Natural killer cell (primary cell): ENCODE measurements around the gene SMS. TPM values are rescaled to one million over a fixed set of nuclear protein-coding genes. Genes with fewer than 3 reads are reported as not detected.

Experiments
- ATAC-seq, 3 donors: fragments of 150-1000 bp in 2 of 3; fragments of 200-7000 bp in 1 of 3; cut with Tn5 transposase; 1 replicate in 1 of 3; 2 replicates in 2 of 3; pipeline ENCODE4 v1.10.0; 2021; ENCODE audit warnings: mild to moderate bottlenecking in 2 of 3, moderate library complexity in 2 of 3
- DNase-seq, 2 donors: peaks; one replicate each; pipeline versions ENCODE4 v3.0.0 to v3.0.0-alpha.2; 2013 to 2021; ENCODE audit warnings: mixed read lengths in 1 of 2
- H3K27ac ChIP-seq: one replicate; pipeline ENCODE4 v1.5.1; 2013; ENCODE audit warnings: mild to moderate bottlenecking, low read length
- H3K27me3 ChIP-seq: one replicate; pipeline ENCODE4 v1.6.1; 2013; ENCODE audit warnings: low read length; ENCODE audit not compliant: control insufficient read depth, insufficient read depth
- H3K36me3 ChIP-seq: one replicate; pipeline ENCODE4 v1.6.1; 2013; ENCODE audit warnings: low read length; ENCODE audit not compliant: control insufficient read depth, insufficient read depth
- H3K4me1 ChIP-seq: one replicate; pipeline ENCODE4 v1.6.1; 2013; ENCODE audit warnings: low read length; ENCODE audit not compliant: control insufficient read depth, insufficient read depth
- H3K4me3 ChIP-seq: one replicate; pipeline ENCODE4 v1.5.1; 2013; ENCODE audit warnings: low read length
- H3K9me3 ChIP-seq: one replicate; pipeline ENCODE4 v1.6.1; 2013; ENCODE audit warnings: low read length; ENCODE audit not compliant: control insufficient read depth, insufficient read depth
- H3K27ac Mint-ChIP-seq, 2 donors: one replicate each; pipeline ENCODE4 v1.8.0; 2022; ENCODE audit warnings: mild to moderate bottlenecking in 2 of 2, mixed read lengths in 2 of 2, moderate library complexity in 1 of 2
- H3K27me3 Mint-ChIP-seq, 2 donors: one replicate each; pipeline ENCODE4 v1.8.0; 2022; ENCODE audit warnings: low read depth in 2 of 2, mixed read lengths in 2 of 2
- H3K36me3 Mint-ChIP-seq: one replicate; pipeline ENCODE4 v1.8.0; 2022; ENCODE audit warnings: mixed read lengths
- H3K4me1 Mint-ChIP-seq, 2 donors: one replicate each; pipeline ENCODE4 v1.8.0; 2022; ENCODE audit warnings: mixed read lengths in 2 of 2
- H3K4me3 Mint-ChIP-seq: one replicate; pipeline ENCODE4 v1.8.0; 2022; ENCODE audit warnings: mild to moderate bottlenecking, moderate library complexity, mixed read lengths
- H3K9me3 Mint-ChIP-seq, 2 donors: one replicate each; pipeline ENCODE4 v1.8.0; 2022; ENCODE audit warnings: mixed read lengths in 2 of 2
- CTCF ChIP-seq: fragments of 200-600 bp; IDR thresholded peaks from one replicate; pipeline ENCODE4 v1.8.0; 2022; ENCODE audit warnings: antibody characterized with exemption
- WGBS: methylation state at CpG from one replicate; pipeline ENCODE4 v1.1.7; 2013; ENCODE audit warnings: missing lambda C conversion rate; ENCODE audit not compliant: insufficient coverage; 5-methylcytosine and 5-hydroxymethylcytosine counted together
- intact Hi-C: fragments of 100-400 bp; cut with micrococcal nuclease; formaldehyde crosslinking; loops from one replicate; pipeline ENCODE4 v1.14.2; 2022
- total RNA-seq, 4 donors: library from RNA; stranded (reverse); fragments of 120-200 nt in 1 of 4; gene quantifications; one replicate each; pipeline versions ENCODE4 v1.2.3 to v1.2.4, GENCODE V29; 2013 to 2022

SMS gene
- total RNA-seq, 3 donors from 2014 or later (not counting 1 experiment from before 2014, with no cell fraction given): 14.9 to 19.4 (median 18.6) TPM

- Mint-ChIP-seq H3K27me3 (no peaks in the 10 kb centered on the region), H3K9me3 (no peaks in the 10 kb centered on the region), H3K4me1 (peaks cover 0 to 8% of the 10 kb centered on the region in 2 donors), H3K27ac (no peak overlapping the region), H3K4me3 (no peak overlapping the region), H3K36me3 (no peaks in the 10 kb centered on the region)
- Histone ChIP-seq H3K4me1 (no peaks in the 10 kb centered on the region), H3K9me3 (no peaks in the 10 kb centered on the region), H3K27me3 (no peaks in the 10 kb centered on the region), H3K4me3 (no peak overlapping the region), H3K27ac (no peak overlapping the region), H3K36me3 (no peaks in the 10 kb centered on the region)
- DNase-seq (no peak), ATAC-seq (no peak)
- no peak for TF ChIP-seq CTCF
- intact Hi-C loops: no loop called here
- 79% methylated on average over 3 of the region's 3 CpGs for WGBS
Observed at GRCh38 chrX:21926116-21926515, 14.4 kb upstream of the SMS start.

GRCh38 chrX:21926527-21927278 is 13.8 kb upstream of the SMS start:
- ATAC-seq: no peak
- Histone ChIP-seq H3K9me3 (no peaks in the 10 kb centered on the region), H3K4me3 (no peak overlapping the region), H3K27ac (no peak overlapping the region), H3K27me3 (no peaks in the 10 kb centered on the region), H3K36me3 (no peaks in the 10 kb centered on the region), H3K4me1 (no peaks in the 10 kb centered on the region)
- DNase-seq: no peak
- H3K4me1 Mint-ChIP-seq: peaks cover 0 to 8% of the 10 kb centered on the region in 2 donors
- WGBS: 100% methylated on average over 1 of the region's 6 CpGs
- no peak overlapping the region for H3K27ac Mint-ChIP-seq
- no peaks in the 10 kb centered on the region for H3K9me3 Mint-ChIP-seq
- H3K36me3 Mint-ChIP-seq: no peaks in the 10 kb centered on the region
- intact Hi-C loops: no loop called here
- no peak for TF ChIP-seq CTCF
- no peak overlapping the region for H3K4me3 Mint-ChIP-seq
- H3K27me3 Mint-ChIP-seq: no peaks in the 10 kb centered on the region

- Mint-ChIP-seq H3K27ac (no peak overlapping the region), H3K4me1 (peaks cover 0 to 8% of the 10 kb centered on the region in 2 donors), H3K36me3 (no peaks in the 10 kb centered on the region), H3K27me3 (no peaks in the 10 kb centered on the region), H3K9me3 (no peaks in the 10 kb centered on the region), H3K4me3 (no peak overlapping the region)
- WGBS: 73% methylated on average over 4 of the region's 4 CpGs
- H3K27ac ChIP-seq: no peak overlapping the region
- DNase-seq (no peak), ATAC-seq (no peak)
- intact Hi-C loops: no loop called here
- H3K36me3 ChIP-seq: no peaks in the 10 kb centered on the region
- H3K9me3 ChIP-seq: no peaks in the 10 kb centered on the region
- no peak overlapping the region for H3K4me3 ChIP-seq
- TF ChIP-seq CTCF: no peak
- no peaks in the 10 kb centered on the region for H3K4me1 ChIP-seq
- H3K27me3 ChIP-seq: no peaks in the 10 kb centered on the region
Observed at GRCh38 chrX:21929209-21929608, 11.3 kb upstream of the SMS start.

GRCh38 chrX:21930986-21931385 is 9.5 kb upstream of the SMS start:
- Histone ChIP-seq H3K4me1 (no peaks in the 10 kb centered on the region), H3K9me3 (no peaks in the 10 kb centered on the region), H3K27ac (no peak overlapping the region), H3K36me3 (no peaks in the 10 kb centered on the region), H3K4me3 (no peak overlapping the region), H3K27me3 (no peaks in the 10 kb centered on the region)
- H3K27me3 Mint-ChIP-seq: no peaks in the 10 kb centered on the region
- ATAC-seq: no peak
- H3K27ac Mint-ChIP-seq: no peak overlapping the region
- no peaks in the 10 kb centered on the region for H3K9me3 Mint-ChIP-seq
- no CpG with 5 or more reads among the region's 1 CpG for WGBS
- peaks cover 0 to 8% of the 10 kb centered on the region in 2 donors for H3K4me1 Mint-ChIP-seq
- intact Hi-C loops: no loop called here
- no peak for TF ChIP-seq CTCF
- H3K36me3 Mint-ChIP-seq: no peaks in the 10 kb centered on the region
- DNase-seq: no peak
- H3K4me3 Mint-ChIP-seq: no peak overlapping the region
